Liver (tissue), 9 donors: Measurements from ENCODE around the gene SPATS2L. TPM values are rescaled to one million over a fixed set of nuclear protein-coding genes. Genes with fewer than 3 reads are reported as not detected.

Source experiments
- DNase-seq: peaks from one replicate; pipeline ENCODE4 v3.0.0-alpha.2; 2017; ENCODE audit warnings: low spot score
- H3K27ac ChIP-seq, 2 donors: one replicate each; pipeline ENCODE4 v1.7.0; 2013; ENCODE audit warnings: inconsistent platforms in 2 of 2, low read length in 2 of 2, control low read depth in 1 of 2, low read depth in 1 of 2, mild to moderate bottlenecking in 1 of 2
- H3K27me3 ChIP-seq, 4 donors: one replicate each; pipeline versions ENCODE4 v1.6.1 to v1.7.0; 2013; ENCODE audit warnings: low read length in 3 of 4, inconsistent platforms in 1 of 4, mild to moderate bottlenecking in 1 of 4, moderate library complexity in 1 of 4; ENCODE audit not compliant: control insufficient read depth in 4 of 4, insufficient read depth in 4 of 4
- H3K36me3 ChIP-seq, 4 donors: one replicate each; pipeline versions ENCODE4 v1.6.1 to v1.7.0; 2013; ENCODE audit warnings: low read length in 3 of 4, mild to moderate bottlenecking in 3 of 4, low read depth in 1 of 4, moderate library complexity in 1 of 4; ENCODE audit not compliant: control insufficient read depth in 4 of 4, insufficient read depth in 3 of 4
- H3K4me1 ChIP-seq, 4 donors: one replicate each; pipeline versions ENCODE4 v1.6.1 to v1.7.0; 2013; ENCODE audit warnings: low read length in 3 of 4, mild to moderate bottlenecking in 3 of 4, moderate library complexity in 1 of 4; ENCODE audit not compliant: control insufficient read depth in 4 of 4, insufficient read depth in 4 of 4
- H3K4me3 ChIP-seq, 3 donors: one replicate each; pipeline versions ENCODE4 v1.6.1 to v1.7.0; 2013; ENCODE audit warnings: low read length in 3 of 3, control low read depth in 1 of 3, low read depth in 1 of 3, mild to moderate bottlenecking in 1 of 3
- H3K9ac ChIP-seq, 2 donors: one replicate each; pipeline ENCODE4 v1.7.0; 2013; ENCODE audit warnings: low read length in 2 of 2, mild to moderate bottlenecking in 2 of 2, moderate library complexity in 2 of 2, control low read depth in 1 of 2, low read depth in 1 of 2
- H3K9me3 ChIP-seq, 4 donors: one replicate each; pipeline versions ENCODE4 v1.6.1 to v1.7.0; 2013; ENCODE audit warnings: low read length in 3 of 4; ENCODE audit not compliant: control insufficient read depth in 4 of 4
- EGR1 ChIP-seq, 2 donors: IDR thresholded peaks; 2 replicates each; pipeline ENCODE4 v1.6.1; 2016 to 2018; ENCODE audit warnings: antibody characterized with exemption in 2 of 2, low read depth in 2 of 2
- FOXA1 ChIP-seq: IDR thresholded peaks from 2 replicates; pipeline ENCODE4 v1.6.1; 2016; ENCODE audit warnings: antibody characterized with exemption
- FOXA2 ChIP-seq: IDR thresholded peaks from 2 replicates; pipeline ENCODE4 v1.6.1; 2016; ENCODE audit warnings: antibody characterized with exemption
- GABPA ChIP-seq, 2 donors: IDR thresholded peaks in 1 of 2; conservative IDR thresholded peaks in 1 of 2; 2 replicates each; pipeline ENCODE4 v1.6.1; 2016; ENCODE audit warnings: antibody characterized with exemption in 2 of 2, mild to moderate bottlenecking in 1 of 2, moderate library complexity in 1 of 2
- HNF4A ChIP-seq, 2 donors: conservative IDR thresholded peaks; 2 replicates each; pipeline ENCODE4 v1.6.1; 2016; ENCODE audit warnings: antibody characterized with exemption in 2 of 2, mild to moderate bottlenecking in 2 of 2
- HNF4G ChIP-seq: IDR thresholded peaks from 2 replicates; pipeline ENCODE4 v1.6.1; 2016; ENCODE audit warnings: antibody characterized with exemption
- JUND ChIP-seq, 2 donors: IDR thresholded peaks; 2 replicates each; pipeline ENCODE4 v1.6.1; 2016; ENCODE audit warnings: antibody characterized with exemption in 2 of 2
- NR2F2 ChIP-seq: IDR thresholded peaks from 2 replicates; pipeline ENCODE4 v1.6.1; 2016; ENCODE audit warnings: antibody characterized with exemption
- RAD21 ChIP-seq, 2 donors: IDR thresholded peaks; 2 replicates each; pipeline ENCODE4 v1.6.1; 2016; ENCODE audit warnings: antibody characterized with exemption in 2 of 2, mild to moderate bottlenecking in 2 of 2
- RXRA ChIP-seq, 2 donors: IDR thresholded peaks; 2 replicates each; pipeline ENCODE4 v1.6.1; 2017 to 2018; ENCODE audit warnings: antibody characterized with exemption in 2 of 2, mild to moderate bottlenecking in 1 of 2
- SP1 ChIP-seq: IDR thresholded peaks from 2 replicates; pipeline ENCODE4 v1.6.1; 2018; ENCODE audit warnings: antibody characterized with exemption, mild to moderate bottlenecking
- TAF1 ChIP-seq: conservative IDR thresholded peaks from 2 replicates; pipeline ENCODE4 v1.6.1; 2016; ENCODE audit warnings: antibody characterized with exemption, mild to moderate bottlenecking
- YY1 ChIP-seq: IDR thresholded peaks from 2 replicates; pipeline ENCODE4 v1.6.1; 2016; ENCODE audit warnings: antibody characterized with exemption, mild to moderate bottlenecking
- WGBS: extraction: QIAGEN DNeasy Blood & Tissue Kit; methylation state at CpG from one replicate; pipeline ENCODE4 v1.1.7; 2013; 5-methylcytosine and 5-hydroxymethylcytosine counted together
- polyA plus RNA-seq, 2 donors: library from polyadenylated mRNA; stranded (reverse) in 1 of 2; unstranded in 1 of 2; fragments of 200-250 nt in 1 of 2; fragments of >200 nt in 1 of 2; fragmentation: Nextera tagmentation in 1 of 2; extraction: Ambion mirVana in 1 of 2; gene quantifications; one replicate each; pipeline versions ENCODE4 v1.2.1 to v1.2.3, GENCODE V29; 2013 to 2015
- total RNA-seq, 2 donors: library from RNA; depleted of rRNA; stranded (reverse); fragments of >200 nt; gene quantifications; one replicate each; pipeline ENCODE4 v1.2.3, GENCODE V29; 2014
- TF ChIP-seq, protein P1 (sequence below): IDR thresholded peaks from 2 replicates; pipeline ENCODE4 v1.6.1; 2016; ENCODE audit warnings: antibody characterized with exemption, mild to moderate bottlenecking
- TF ChIP-seq, protein P2 (sequence below): IDR thresholded peaks from 2 replicates; pipeline ENCODE4 v1.6.1; 2016; ENCODE audit warnings: antibody characterized with exemption
- TF ChIP-seq, protein P3 (sequence below): IDR thresholded peaks from 2 replicates; pipeline ENCODE4 v1.6.1; 2016; ENCODE audit warnings: antibody characterized with exemption
- TF ChIP-seq, protein P4 (sequence below): fragments of 150-350 bp; IDR thresholded peaks from 2 replicates; pipeline ENCODE4 v1.5.1; 2017; ENCODE audit warnings: improper control_type of control experiment, low read depth, low read length; ENCODE audit not compliant: missing input control
- TF ChIP-seq, protein P5 (sequence below): IDR thresholded peaks from 2 replicates; pipeline ENCODE4 v1.6.1; 2016; ENCODE audit warnings: antibody characterized with exemption
- donor health status: healthy.
- donor health status: healthy.
- donor health status: healthy.
- donor health status: healthy.
- donor health status: healthy.

SPATS2L gene
- total and polyA plus RNA-seq, 4 donors, result 31.4 to 49.9 (median 42.4) TPM

DNA sequence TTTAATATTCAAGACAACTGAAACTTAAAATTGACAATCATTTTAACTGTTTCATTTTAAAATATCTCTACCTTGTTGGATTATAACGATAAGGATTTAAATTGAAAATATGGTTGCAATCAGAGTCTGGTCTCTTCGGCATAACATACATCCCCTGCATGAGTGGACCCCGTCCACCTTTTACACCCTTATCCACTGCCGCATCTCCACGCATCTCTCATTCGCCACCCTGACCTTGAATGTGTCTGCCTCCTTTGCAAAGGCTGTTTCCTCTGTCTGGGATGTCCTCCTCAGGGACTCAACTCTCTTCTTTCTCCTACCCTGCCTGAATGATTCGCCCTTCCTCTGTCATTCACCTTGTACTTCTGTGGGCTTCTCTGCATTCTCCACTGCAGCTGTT lies 87.6 kb downstream of the SPATS2L start (continued):
- TF ChIP-seq, protein P1, sequence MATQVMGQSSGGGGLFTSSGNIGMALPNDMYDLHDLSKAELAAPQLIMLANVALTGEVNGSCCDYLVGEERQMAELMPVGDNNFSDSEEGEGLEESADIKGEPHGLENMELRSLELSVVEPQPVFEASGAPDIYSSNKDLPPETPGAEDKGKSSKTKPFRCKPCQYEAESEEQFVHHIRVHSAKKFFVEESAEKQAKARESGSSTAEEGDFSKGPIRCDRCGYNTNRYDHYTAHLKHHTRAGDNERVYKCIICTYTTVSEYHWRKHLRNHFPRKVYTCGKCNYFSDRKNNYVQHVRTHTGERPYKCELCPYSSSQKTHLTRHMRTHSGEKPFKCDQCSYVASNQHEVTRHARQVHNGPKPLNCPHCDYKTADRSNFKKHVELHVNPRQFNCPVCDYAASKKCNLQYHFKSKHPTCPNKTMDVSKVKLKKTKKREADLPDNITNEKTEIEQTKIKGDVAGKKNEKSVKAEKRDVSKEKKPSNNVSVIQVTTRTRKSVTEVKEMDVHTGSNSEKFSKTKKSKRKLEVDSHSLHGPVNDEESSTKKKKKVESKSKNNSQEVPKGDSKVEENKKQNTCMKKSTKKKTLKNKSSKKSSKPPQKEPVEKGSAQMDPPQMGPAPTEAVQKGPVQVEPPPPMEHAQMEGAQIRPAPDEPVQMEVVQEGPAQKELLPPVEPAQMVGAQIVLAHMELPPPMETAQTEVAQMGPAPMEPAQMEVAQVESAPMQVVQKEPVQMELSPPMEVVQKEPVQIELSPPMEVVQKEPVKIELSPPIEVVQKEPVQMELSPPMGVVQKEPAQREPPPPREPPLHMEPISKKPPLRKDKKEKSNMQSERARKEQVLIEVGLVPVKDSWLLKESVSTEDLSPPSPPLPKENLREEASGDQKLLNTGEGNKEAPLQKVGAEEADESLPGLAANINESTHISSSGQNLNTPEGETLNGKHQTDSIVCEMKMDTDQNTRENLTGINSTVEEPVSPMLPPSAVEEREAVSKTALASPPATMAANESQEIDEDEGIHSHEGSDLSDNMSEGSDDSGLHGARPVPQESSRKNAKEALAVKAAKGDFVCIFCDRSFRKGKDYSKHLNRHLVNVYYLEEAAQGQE, result no peak

DNA sequence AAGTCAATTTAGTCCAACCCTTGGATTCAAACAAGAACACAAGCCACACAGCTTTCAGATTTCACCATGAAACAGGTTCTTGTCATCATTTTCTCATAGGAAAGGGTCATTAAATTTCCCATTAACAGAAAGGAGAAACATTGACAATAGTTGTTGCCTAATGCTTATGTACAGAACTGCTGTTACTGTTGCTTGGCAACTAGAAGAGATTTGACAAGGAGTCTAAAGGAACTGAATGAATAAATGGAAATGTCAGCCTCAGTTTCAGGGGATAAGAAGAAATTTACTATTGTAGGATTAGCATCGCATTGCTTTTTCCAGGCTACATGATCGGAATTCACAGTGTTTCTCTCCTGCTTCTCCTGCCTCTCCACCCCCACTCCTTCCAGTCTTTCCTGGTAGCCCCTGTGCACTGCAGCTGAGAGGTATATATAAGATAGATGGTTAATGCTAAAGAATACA lies 90.3 kb downstream of the SPATS2L start:
- no peak for TF ChIP-seq FOXA2
- TF ChIP-seq, protein P1, result no peak
- TF ChIP-seq TAF1, result no peak
- TF ChIP-seq NR2F2, result no peak
- TF ChIP-seq RAD21 (IDR thresholded peaks at IDR 0.05), result no peak
- no peak for TF ChIP-seq EGR1 (IDR thresholded peaks at IDR 0.05; ENCODE audit: low read depth in 2 of 2)
- no peak for TF ChIP-seq SP1
- TF ChIP-seq RXRA (IDR thresholded peaks at IDR 0.05), result no peak
- no peak for TF ChIP-seq HNF4G
- TF ChIP-seq JUND (IDR thresholded peaks at IDR 0.05), result no peak
- TF ChIP-seq, protein P2, sequence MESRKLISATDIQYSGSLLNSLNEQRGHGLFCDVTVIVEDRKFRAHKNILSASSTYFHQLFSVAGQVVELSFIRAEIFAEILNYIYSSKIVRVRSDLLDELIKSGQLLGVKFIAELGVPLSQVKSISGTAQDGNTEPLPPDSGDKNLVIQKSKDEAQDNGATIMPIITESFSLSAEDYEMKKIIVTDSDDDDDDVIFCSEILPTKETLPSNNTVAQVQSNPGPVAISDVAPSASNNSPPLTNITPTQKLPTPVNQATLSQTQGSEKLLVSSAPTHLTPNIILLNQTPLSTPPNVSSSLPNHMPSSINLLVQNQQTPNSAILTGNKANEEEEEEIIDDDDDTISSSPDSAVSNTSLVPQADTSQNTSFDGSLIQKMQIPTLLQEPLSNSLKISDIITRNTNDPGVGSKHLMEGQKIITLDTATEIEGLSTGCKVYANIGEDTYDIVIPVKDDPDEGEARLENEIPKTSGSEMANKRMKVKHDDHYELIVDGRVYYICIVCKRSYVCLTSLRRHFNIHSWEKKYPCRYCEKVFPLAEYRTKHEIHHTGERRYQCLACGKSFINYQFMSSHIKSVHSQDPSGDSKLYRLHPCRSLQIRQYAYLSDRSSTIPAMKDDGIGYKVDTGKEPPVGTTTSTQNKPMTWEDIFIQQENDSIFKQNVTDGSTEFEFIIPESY, result no peak
- no peak for TF ChIP-seq HNF4A (conservative IDR thresholded peaks at IDR 0.05)
- TF ChIP-seq FOXA1, result no peak
- TF ChIP-seq, protein P3, sequence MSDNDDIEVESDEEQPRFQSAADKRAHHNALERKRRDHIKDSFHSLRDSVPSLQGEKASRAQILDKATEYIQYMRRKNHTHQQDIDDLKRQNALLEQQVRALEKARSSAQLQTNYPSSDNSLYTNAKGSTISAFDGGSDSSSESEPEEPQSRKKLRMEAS, result no peak
- TF ChIP-seq, protein P4, sequence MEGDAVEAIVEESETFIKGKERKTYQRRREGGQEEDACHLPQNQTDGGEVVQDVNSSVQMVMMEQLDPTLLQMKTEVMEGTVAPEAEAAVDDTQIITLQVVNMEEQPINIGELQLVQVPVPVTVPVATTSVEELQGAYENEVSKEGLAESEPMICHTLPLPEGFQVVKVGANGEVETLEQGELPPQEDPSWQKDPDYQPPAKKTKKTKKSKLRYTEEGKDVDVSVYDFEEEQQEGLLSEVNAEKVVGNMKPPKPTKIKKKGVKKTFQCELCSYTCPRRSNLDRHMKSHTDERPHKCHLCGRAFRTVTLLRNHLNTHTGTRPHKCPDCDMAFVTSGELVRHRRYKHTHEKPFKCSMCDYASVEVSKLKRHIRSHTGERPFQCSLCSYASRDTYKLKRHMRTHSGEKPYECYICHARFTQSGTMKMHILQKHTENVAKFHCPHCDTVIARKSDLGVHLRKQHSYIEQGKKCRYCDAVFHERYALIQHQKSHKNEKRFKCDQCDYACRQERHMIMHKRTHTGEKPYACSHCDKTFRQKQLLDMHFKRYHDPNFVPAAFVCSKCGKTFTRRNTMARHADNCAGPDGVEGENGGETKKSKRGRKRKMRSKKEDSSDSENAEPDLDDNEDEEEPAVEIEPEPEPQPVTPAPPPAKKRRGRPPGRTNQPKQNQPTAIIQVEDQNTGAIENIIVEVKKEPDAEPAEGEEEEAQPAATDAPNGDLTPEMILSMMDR, result no peak
- TF ChIP-seq, protein P5, sequence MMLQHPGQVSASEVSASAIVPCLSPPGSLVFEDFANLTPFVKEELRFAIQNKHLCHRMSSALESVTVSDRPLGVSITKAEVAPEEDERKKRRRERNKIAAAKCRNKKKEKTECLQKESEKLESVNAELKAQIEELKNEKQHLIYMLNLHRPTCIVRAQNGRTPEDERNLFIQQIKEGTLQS, result no peak
- TF ChIP-seq YY1, result no peak
- no peak for TF ChIP-seq GABPA (IDR thresholded peaks at IDR 0.05 in 1 of 2, conservative IDR thresholded peaks at IDR 0.05 in 1 of 2)
- Histone ChIP-seq H3K9me3 (no peaks in the 10 kb centered on the region), H3K36me3 (peaks cover 0 to 8% (median 2%) of the 10 kb centered on the region in 4 donors), H3K9ac (no peak overlapping the region), H3K4me1 (peaks cover 0 to 2% (median 0%) of the 10 kb centered on the region in 4 donors), H3K27ac (no peak overlapping the region), H3K27me3 (no peaks in the 10 kb centered on the region), H3K4me3 (no peak overlapping the region)
- WGBS, result 92% methylated on average over 2 of the region's 2 CpGs
- no peak for DNase-seq
